ENCODE data around the gene TLR2.

- no peak for TF ChIP-seq POLR2AphosphoS5 (IDR thresholded peaks at IDR 0.05)
- no peak for TF ChIP-seq POLR2A (IDR thresholded peaks at IDR 0.05)
- no peak for TF ChIP-seq CTCF (IDR thresholded peaks at IDR 0.05)
Measured at GRCh38 chr4:153637201-153637600, 46.9 kb upstream of the TLR2 start.
